GM15510 (cell line): ENCODE data around the gene CROCC.
A peak's percentile ranks its signal among the peaks of the same experiment; 100 is the strongest.

ENCODE experiments used
- POLR2A ChIP-seq: IDR thresholded peaks from 3 replicates; pipeline ENCODE4 v1.6.1; 2011; ENCODE audit warnings: borderline replicate concordance; ENCODE audit not compliant: insufficient read length; ENCODE audit errors: extremely low read depth

CROCC gene, protein sequence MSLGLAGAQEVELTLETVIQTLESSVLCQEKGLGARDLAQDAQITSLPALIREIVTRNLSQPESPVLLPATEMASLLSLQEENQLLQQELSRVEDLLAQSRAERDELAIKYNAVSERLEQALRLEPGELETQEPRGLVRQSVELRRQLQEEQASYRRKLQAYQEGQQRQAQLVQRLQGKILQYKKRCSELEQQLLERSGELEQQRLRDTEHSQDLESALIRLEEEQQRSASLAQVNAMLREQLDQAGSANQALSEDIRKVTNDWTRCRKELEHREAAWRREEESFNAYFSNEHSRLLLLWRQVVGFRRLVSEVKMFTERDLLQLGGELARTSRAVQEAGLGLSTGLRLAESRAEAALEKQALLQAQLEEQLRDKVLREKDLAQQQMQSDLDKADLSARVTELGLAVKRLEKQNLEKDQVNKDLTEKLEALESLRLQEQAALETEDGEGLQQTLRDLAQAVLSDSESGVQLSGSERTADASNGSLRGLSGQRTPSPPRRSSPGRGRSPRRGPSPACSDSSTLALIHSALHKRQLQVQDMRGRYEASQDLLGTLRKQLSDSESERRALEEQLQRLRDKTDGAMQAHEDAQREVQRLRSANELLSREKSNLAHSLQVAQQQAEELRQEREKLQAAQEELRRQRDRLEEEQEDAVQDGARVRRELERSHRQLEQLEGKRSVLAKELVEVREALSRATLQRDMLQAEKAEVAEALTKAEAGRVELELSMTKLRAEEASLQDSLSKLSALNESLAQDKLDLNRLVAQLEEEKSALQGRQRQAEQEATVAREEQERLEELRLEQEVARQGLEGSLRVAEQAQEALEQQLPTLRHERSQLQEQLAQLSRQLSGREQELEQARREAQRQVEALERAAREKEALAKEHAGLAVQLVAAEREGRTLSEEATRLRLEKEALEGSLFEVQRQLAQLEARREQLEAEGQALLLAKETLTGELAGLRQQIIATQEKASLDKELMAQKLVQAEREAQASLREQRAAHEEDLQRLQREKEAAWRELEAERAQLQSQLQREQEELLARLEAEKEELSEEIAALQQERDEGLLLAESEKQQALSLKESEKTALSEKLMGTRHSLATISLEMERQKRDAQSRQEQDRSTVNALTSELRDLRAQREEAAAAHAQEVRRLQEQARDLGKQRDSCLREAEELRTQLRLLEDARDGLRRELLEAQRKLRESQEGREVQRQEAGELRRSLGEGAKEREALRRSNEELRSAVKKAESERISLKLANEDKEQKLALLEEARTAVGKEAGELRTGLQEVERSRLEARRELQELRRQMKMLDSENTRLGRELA (N-terminal part only)

GRCh38 chr1:16921391-16922185 is at the start of gene CROCC:
CROCC (plus strand) TSS chr1:16921931; CDS start chr1:16922019, 88 bp downstream.
- TF ChIP-seq POLR2A = no peak

- TF ChIP-seq POLR2A = no peak
Measured at GRCh38 chr1:16882986-16883385, 38.7 kb upstream of the CROCC start.

DNA sequence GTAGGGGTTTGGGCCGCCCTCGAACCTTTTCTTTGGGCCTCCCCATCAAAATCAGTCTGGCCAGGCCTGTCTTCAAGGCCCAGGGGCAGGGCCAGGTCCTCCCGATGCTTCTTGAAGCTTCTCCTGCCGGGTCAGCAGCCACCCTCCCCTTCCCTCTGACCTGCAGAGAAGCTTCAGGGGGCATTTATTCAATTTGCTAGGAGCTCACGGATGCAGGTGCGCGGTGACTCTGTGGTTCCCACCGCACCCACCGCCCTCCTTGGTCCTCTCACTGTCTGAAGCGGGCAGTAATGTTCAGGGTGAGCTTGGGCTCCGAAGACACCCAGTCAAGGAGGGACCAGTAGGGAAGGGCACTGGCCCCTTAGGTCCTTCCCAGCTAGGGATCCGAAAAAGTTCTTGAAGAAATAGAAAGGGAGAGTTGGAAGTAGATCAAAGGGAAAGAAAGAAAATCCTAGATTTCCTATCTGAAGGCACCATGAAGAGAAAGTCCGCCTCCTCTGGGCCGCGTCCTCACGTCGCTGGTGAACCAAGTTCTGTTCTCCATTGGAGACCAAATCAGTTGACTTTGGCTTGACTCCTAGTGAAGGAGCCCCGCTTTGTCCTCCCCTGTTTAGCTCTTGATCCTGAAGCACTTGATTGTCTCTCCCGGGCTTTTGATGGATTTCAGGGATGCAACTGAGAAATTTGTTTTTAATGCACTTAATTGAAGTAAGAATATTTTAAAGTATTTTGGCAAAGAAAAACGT is 34.7 kb upstream of the CROCC start:
- no peak for TF ChIP-seq POLR2A

DNA sequence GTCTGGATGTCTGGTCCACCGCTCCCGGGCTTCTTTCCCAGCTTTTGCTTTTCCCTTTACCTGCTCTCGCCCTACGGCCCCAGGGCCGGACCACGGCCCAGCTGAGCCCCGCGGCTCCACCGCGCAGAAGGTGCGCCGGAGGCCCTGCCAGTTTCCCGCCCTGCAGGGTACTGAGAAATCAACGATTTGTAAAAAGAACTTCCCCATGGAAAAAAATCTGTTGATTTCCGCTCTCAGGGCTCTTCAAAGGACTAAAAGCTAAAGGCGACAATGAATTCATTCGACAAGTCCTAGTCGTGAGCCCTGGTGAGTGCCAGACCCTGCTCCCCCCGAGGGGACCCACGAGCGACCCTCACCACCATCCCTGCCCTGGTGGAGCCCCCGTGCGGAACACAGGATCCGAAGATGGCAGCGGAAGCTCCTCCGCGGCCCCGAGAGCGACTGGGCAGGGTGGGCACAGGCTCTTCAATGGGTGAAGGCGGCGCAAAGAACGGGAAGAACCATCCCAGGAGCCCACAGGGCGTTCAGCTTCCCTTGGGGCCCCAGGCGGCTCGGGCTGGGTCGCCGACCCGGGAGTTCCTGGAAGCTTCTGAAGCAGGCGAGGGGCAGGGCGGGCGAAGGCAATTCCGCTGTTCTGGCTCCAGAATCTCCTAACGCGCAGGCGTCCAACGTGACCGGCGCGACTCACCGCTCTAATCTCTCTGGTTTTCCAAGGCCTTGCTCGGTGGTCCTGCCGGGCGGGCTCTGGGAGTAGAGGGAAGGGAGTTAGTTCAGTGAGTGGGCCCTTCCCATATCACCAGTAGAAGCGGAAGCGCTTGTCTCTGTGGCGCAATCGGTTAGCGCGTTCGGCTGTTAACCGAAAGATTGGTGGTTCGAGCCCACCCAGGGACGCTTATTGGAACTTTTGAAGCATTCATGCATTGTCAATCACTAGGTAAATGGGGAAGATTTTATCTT is 32.6 kb upstream of the CROCC start:
- TF ChIP-seq POLR2A = no peak

DNA sequence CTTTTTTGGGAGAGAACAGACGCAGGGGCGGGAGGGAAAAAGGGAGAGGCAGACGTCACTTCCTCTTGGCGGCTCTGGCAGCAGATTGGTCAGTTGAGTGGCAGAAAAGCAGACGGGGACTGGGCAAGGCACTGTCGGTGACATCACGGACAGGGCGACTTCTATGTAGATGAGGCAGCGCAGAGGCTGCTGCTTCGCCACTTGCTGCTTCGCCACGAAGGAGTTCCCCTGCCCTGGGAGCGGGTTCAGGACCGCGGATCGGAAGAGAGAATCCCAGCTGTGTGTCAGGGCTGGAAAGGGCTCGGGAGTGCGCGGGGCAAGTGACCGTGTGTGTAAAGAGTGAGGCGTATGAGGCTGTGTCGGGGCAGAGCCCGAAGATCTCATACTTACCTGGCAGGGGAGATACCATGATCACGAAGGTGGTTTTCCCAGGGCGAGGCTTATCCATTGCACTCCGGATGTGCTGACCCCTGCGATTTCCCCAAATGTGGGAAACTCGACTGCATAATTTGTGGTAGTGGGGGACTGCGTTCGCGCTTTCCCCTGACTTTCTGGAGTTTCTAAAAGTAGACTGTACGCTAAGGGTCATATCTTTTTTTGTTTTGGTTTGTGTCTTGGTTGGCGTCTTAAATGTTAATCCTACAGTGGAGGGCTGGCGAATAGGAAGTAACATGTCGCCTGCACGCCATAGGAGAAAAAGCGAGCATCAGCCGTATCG is 26.0 kb upstream of the CROCC start, which contains the start of gene RNU1-2:
RNU1-2 (plus strand) TSS at position 383 of the 718 bp plus-strand sequence.
- peak; percentile 85 for TF ChIP-seq POLR2A

- TF ChIP-seq POLR2A = peak; percentile 50
Measured at GRCh38 chr1:16896316-16897055, 25.2 kb upstream of the CROCC start.

DNA sequence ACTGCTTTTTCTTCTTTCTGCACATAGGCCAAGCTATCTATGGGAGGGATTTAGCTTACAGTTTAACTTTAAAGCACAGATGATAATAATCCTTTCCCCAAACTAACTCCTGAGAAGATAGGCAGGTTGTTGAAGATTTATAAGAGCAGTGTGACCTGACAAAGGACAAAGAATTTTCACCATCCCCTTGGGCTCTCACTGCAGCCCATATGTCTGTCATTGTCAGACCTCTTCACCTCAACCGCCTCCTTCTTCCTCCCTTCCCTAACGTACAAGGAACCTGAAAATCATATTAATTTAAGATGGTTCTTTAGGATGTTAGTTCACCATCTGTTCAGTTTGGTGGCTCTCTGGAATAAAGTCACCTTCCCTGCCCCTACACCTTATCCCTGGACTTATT is 21.0 kb upstream of the CROCC start:
- TF ChIP-seq POLR2A = no peak

GRCh38 chr1:16903054-16903453 is 18.7 kb upstream of the CROCC start:
- no peak for TF ChIP-seq POLR2A

DNA sequence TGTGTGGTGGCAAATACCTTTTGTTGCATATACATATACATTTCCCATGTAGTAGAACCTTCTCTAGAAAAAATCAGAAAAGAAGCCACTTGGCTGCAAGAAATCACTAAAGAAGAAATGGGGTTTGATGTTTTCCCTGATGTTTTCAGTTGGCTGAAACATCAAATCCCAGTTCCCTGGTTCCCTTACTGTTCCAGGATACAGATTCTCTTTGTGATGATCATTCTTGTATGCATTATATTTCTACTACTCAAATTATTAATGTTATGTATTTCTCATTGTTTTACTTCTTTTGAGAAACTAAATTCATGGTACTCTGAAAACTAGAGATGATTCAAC is 18.3 kb upstream of the CROCC start:
- TF ChIP-seq POLR2A = no peak

DNA sequence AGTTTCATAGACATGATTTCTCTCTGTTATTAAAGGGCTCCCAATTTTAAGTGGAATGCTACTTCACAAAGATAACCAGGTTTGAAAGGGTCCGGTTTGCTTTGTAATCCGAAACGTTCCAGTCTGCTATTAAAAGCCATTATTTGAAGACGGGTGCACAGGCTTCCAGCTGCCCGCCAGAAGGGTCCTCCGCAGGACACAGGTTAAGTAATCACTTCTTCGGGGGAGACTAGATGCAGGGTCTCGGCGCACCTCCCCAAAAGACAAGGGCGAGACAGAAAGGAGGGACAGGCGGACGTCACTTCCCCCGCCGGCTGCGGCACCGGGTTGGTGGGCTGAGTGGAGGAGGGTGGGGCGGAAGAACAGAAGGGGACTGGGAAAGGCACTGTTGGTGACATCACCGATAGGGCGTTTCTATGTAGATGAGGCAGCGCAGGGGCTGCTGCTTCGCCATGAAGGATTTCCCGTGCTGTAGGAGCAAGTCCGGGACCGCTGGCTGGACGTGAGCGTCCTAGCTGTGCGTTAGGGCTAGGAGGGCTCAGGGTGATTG is 17.1 kb upstream of the CROCC start:
- TF ChIP-seq POLR2A = no peak
